ENCODE results near the gene TRIM5.

TRIM5 gene

DNA sequence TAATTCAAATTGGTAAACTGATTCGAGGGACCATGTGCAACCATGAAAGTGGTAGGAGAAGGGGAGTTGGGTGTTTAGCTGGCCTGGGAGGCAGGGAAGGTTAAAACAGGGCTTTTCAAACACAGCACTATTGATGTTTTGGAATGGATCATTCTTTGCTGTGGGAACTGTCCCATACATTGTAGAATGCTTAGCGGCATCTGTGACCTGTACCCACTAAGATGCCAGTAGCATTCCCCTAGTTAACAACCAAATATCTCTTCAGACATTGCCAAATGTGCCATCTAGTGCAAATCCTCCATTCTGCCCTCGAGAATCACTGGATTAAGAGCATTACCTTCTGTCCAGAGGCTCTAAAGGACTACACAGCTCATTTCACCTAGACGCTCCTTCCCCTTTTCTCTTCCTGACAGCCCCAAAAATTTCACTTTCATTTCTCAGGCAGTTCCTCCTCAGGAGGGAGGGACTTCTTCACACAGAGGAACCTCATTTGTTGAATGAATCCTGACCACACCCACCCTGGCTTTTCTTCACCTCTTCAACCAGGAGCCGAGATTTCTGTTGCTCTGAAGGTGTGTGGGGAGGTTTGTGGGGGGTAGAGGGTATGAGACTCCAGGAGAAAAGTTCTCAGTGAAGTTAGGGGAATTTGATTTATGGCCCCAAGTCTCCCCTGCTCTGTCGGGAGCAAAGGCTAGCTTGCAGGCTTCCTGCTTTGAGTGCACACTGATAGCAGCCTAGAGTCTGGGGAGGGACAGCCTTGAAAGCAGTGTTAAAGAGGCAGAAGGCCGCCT lies 60.2 kb downstream of the TRIM5 start, which contains the start of gene TRIM34:
TSS of gene TRIM34 (plus strand) at position 513 of the 791 bp plus-strand sequence. CDS start 7,331 bp downstream, outside the sequence.
- peak within 1 kb of the TSS; percentile 81 for H3K4me3 ChIP-seq
- TF ChIP-seq, protein P1, sequence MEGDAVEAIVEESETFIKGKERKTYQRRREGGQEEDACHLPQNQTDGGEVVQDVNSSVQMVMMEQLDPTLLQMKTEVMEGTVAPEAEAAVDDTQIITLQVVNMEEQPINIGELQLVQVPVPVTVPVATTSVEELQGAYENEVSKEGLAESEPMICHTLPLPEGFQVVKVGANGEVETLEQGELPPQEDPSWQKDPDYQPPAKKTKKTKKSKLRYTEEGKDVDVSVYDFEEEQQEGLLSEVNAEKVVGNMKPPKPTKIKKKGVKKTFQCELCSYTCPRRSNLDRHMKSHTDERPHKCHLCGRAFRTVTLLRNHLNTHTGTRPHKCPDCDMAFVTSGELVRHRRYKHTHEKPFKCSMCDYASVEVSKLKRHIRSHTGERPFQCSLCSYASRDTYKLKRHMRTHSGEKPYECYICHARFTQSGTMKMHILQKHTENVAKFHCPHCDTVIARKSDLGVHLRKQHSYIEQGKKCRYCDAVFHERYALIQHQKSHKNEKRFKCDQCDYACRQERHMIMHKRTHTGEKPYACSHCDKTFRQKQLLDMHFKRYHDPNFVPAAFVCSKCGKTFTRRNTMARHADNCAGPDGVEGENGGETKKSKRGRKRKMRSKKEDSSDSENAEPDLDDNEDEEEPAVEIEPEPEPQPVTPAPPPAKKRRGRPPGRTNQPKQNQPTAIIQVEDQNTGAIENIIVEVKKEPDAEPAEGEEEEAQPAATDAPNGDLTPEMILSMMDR (IDR thresholded peaks at IDR 0.05), result no peak
- DNase-seq (ENCODE audit: low spot score), result peak; percentile 75
- H3K27ac ChIP-seq, result peak within 1 kb of the TSS; percentile 28 to 82

DNA sequence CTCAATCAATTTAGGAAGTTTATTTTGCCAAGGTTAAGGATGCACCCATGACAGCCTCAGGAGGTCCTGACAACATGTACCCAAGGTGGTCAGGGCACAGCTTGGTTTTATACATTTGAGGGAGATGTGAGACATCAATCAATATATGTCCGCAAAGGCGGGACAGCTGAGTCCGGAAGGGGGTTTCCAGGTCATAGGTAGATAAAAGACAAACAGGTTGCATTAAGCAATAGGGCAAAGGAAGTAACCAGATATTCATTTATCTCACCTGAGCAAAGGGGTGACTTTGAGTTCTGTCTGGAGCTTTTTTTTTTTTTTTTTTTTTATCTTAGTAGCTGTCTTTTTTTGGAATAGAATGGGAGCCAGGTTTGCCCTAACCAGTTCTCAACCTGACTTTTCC lies 62.1 kb downstream of the TRIM5 start:
- TF ChIP-seq, protein P1 (IDR thresholded peaks at IDR 0.05), result no peak
- no peak overlapping the region for H3K4me3 ChIP-seq
- DNase-seq (ENCODE audit: low spot score), result no peak

DNA sequence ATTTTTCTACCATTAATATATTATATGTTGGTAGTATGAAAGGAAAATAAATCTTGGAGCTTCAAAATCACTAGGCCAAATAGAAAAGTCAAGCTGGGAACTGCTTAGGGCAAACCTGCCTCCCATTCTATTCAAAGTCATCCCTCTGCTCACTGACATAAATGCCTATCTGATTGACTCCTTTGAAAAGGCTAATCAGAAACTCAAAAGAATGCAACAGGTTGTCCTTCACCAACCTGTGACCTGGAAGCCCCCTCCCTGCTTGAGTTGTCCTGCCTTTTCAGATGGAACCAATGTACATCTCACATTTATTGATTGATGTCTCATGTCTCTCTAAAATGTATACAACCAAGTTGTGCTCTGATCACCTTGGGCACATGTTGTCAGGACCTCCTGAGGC lies 63.3 kb downstream of the TRIM5 start:
- TF ChIP-seq, protein P1 (IDR thresholded peaks at IDR 0.05), result no peak
- H3K4me3 ChIP-seq, result no peak overlapping the region
- DNase-seq (ENCODE audit: low spot score), result no peak
- peak overlapping the region in 1 of 2 donors; percentile 67 for H3K27ac ChIP-seq

More for the DNA sequence above, 62.1 kb downstream of the TRIM5 start:
- H3K27ac ChIP-seq, result no peak overlapping the region

DNA sequence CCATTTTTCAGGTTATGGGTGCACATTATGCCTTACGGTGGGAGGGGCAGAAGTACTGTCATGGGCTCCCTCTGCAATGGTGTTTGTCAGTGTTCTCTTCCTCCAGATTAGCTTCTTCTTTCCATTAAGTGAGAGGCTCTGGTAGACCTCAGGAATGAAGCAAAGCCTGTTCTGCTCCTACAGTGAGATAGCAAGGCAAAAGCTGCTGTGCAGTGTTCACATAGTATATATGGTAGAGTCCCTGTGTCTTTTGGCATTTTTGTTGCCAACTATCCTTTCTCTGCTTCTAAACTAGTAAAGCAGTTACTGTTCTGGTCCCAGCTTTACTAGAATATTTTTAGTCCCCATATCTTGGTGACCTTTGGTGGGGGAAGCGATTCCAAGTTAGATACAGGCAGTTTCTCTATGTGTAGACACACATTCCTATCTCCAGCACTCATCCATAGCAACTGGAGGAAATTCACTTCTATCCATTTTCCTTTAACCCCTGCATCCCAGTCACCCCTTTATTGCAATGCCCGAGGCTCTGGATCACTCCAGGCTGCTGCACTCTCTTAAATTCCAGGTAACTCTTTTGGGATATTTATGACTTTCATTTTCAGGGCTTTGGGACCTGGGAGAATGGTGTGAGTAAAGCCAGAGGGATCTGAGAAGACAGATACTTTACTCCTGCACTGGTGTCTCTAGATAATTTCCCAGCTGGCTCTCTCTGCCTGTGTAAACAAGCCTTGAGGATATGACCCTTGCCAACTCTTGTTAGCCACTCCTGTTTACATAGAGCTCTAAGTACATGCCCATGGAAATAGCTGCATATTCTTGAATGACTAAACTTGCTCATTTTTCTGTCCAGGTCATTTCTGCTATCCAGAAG lies 64.0 kb downstream of the TRIM5 start:
- DNase-seq (ENCODE audit: low spot score), result no peak
- H3K4me3 ChIP-seq, result peak overlapping the region; percentile 26
- peak overlapping the region in 1 of 2 donors; percentile 67 for H3K27ac ChIP-seq
- TF ChIP-seq, protein P1 (IDR thresholded peaks at IDR 0.05), result no peak

DNA sequence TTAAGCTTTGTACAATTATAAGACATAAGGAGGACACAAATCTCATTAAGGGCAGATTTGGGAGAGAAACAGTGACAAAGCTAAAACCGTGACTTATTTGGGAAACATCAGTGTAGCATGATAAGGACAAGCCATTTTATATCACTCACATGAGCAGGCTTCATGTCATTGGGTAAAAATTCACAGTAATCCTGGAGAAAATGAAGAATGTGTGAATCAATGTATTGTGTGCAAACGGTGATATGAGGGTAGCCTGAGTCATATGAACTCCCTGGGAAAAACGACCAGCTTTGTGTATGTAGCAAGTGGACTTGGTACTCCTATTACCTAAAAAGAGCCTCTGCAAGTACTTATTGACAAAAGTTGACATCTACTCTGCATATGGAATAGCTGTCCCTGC lies 66.1 kb downstream of the TRIM5 start:
- no peak for DNase-seq (ENCODE audit: low spot score)
- Histone ChIP-seq H3K27ac (no peak overlapping the region), H3K4me3 (no peak overlapping the region)
- TF ChIP-seq, protein P1 (IDR thresholded peaks at IDR 0.05), result no peak
